Endothelial cell of hepatic sinusoid (primary cell): ENCODE measurements around the gene FNBP1.
"Not testable (repeated sequence)": the region's sequence is repeated elsewhere in the genome, so short reads cannot be mapped to it uniquely, and the experiment has no call there.

ENCODE experiments used
- in situ Hi-C: cut with HindIII; loops from 2 replicates; pipeline ENCODE4 v1.10.0; 2017; ENCODE audit warnings: low sequenced_read_pairs

Gene FNBP1

GRCh38 chr9:130023144-130023787, 19.7 kb downstream of the FNBP1 start:
- in situ Hi-C loops: no loop called here

DNA sequence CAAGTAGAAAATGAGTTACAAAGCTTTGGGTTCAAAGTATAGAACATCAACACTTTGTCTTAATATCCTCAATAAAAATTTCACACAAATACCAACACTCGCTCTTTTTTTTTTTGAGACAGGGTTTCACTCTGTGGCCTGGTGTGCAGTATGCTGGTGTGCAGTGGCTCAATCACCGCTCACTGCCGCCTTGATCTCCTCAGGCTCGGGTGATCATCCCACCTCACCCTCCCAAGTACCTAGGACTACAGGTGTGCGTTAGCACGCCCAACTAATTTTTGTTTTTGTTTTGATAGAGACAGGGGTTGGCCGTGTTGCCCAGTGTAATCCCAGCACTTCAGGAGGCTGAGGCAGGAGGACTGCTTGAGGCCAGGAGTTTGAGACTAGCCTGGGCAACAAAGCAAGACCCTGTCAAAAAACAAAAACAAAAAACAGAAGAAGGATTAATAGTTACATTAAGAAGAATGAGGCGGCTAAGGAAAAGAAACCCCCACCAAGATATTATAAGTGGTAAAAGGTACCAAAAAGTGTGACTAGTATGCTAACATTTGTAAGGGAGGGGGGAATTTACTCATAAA, 20.3 kb downstream of the FNBP1 start:
- in situ Hi-C loops: no loop called here

DNA sequence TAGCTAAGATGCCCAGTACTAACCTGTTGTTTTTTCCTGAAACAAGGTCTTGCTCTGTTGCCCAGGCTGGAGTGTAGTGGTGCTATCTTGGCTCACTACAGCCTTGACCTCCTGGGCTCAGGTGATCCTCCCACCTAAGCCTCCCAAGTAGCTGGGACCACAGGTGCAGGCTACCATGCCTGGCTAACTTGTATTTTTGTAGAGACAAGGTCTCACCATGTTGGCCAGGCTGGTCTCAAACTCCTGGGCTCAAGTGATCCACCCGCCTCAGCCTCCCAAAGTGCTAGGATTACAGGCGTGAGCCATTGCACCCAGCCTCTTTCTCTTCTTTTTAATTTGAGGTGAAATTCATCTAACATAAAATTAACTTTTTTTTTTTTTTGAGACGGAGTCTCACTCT, 21.1 kb downstream of the FNBP1 start:
- in situ Hi-C loops: not testable (repeated sequence)

DNA sequence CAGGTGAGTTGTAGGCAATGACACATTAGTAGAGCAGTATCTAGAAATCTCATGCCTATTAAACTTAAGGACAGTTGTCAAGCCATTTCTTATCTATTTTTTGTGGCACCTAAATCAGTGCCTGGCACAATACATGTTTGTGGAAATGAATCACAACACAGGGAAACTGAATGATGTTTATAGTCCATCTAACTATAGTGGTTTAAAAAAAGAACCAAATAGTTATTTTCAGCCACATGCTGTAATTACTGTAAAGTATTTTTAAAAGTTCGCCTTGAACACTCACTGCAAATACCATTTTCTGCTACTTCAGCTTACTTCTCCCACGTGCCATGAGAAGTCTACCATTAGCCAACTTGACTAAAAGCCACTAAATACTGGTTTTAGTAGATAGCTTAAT, 21.9 kb downstream of the FNBP1 start:
- in situ Hi-C loops: no loop called here

- in situ Hi-C loops: no loop called here
Measured at GRCh38 chr9:130020618-130021017, 22.4 kb downstream of the FNBP1 start.

DNA sequence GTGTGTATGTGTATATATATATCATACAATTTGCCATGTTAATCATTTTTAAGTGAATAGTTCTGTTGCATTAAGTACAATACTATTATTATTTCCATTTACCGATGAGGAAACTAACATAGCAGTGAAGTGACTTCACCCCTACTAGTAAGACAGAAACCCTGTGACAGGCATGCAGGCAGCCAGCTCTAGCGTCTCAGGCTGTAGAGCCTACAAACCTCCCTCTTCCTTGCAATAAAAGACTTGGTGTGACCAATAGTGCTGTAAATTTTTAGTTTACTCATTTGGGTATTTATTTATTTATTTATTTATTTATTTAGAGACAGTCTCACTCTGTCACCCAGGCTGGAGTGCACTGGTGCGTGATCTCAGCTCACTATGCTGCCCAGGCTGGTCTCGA, 24.7 kb downstream of the FNBP1 start:
- in situ Hi-C loops: no loop called here

DNA sequence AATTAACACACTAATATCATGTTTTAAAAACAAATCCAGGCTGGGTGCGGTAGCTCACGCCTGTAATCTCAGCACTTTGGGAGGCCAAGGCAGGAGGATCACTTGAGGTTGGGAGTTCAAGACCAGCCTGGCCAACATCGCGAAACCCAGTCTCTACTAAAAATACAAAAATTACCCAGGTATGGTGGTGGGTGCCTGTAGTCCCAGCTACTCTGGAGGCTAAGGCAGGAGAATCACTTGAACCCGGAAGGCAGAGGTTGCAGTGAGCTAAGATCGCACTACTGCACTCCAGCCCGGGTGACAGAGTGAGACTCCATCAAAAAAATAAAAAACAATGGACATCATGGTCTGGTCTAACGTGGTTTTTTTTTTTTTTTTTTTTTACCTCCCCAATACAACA, 25.5 kb downstream of the FNBP1 start:
- in situ Hi-C loops: not testable (repeated sequence)

DNA sequence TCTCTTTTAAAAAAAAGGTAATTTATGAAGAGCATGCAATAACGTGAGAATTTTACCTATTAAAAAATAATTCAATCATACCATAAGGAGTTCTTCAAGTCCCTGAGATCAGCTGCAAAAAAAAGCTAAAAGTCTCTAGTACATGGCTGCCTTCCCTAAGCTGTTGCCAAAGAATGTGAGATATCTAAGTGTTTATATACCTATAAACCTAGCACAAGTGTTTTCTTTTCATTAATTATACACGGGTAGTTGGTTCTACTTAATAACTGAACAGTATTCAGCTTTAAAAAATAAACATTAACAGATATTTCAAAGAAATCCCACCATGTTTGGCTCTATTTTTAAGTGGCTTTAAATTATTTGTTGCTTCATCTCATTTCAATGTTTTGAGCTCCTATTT, 25.9 kb downstream of the FNBP1 start:
- in situ Hi-C loops: no loop called here

DNA sequence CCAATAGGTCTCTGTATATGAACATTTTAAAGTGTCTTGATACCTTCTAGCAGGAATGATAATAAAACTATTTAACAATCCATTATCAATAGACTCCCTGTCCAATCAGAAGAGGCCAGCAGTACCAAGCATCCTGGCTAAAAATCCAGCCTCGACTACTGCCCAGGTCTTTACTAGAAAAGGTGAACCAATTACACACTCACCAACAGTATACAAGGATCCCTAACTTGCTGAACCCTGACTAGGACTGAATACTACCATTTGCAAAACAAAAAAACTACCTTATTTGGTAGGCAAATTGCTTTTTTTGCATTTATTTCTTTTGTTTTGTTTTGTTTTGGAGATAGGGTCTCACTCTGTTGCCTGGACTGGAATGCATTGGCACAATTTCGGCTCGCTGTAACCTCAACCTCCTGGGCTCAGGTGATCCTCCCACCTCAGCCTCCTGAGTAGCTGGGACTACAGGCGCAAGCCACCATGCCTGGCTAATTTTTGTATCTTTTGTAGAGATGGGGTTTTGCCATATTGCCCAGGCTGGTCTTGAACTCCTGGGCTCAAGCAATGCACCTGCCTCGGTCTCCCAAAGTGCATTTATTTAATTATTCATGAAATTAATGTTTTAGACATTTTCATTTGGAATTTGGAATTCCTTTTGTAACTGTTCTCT, 27.5 kb downstream of the FNBP1 start:
- in situ Hi-C loops: no loop called here

DNA sequence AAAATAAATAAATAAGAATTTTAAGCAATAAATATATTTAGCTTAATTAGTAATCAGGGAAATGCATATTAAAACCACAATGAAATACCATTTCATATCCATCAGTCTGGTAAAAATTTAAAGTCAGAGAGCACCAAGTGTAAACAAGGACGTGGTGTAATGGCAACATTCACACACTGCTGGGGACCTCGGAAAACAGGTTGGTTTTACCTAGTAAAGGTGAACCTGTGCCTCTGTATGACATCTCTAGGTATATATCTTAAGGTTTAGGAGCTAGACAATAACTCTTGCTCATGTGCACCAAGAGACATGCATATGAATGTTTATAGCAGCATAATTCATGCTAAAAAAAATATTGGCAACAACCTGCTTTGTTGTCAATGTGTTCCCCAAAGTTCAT, 29.7 kb downstream of the FNBP1 start:
- in situ Hi-C loops: no loop called here

GRCh38 chr9:130010151-130010988, 32.6 kb downstream of the FNBP1 start:
- in situ Hi-C loops: no loop called here

DNA sequence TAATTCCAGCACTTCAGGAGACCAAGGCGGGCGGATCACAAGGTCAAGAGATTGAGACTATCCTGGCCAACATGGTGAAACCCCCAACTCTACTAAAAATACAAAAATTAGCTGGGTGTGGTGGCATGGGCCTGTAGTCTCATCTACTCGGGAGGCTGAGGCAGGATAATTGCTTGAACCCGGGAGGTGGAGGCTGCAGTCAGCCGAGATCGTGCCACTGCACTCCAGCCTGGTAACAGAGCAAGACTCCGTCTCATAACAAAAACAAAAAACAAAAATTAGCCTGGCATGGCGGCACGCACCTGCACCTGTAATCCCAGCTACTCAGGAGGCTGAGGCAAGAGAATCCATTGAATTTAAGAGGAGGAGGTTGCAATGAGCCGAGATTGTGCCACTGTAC, 33.4 kb downstream of the FNBP1 start:
- in situ Hi-C loops: not testable (repeated sequence)

DNA sequence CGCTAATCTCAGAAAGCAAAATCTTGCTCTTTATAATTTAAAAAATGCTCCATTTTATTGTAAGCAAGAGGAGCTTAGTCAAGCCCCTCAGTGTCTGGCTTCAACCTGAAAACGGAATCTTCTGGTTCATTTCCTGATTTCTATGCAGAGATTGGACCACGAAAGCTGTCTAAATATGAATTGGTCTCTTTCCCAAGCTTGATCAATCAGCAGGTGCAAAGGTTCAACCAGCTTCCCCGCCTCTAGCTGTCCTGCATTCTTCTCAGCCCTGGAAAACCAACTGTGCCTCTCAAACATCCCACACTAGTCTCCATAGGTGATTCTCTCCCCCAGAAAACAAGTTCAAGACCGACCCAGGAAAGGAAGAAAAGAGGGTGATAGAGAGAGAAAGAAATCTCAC, 34.5 kb downstream of the FNBP1 start:
- in situ Hi-C loops: no loop called here

- in situ Hi-C loops: not testable (repeated sequence)
Measured at GRCh38 chr9:130006952-130007351, 36.0 kb downstream of the FNBP1 start.

DNA sequence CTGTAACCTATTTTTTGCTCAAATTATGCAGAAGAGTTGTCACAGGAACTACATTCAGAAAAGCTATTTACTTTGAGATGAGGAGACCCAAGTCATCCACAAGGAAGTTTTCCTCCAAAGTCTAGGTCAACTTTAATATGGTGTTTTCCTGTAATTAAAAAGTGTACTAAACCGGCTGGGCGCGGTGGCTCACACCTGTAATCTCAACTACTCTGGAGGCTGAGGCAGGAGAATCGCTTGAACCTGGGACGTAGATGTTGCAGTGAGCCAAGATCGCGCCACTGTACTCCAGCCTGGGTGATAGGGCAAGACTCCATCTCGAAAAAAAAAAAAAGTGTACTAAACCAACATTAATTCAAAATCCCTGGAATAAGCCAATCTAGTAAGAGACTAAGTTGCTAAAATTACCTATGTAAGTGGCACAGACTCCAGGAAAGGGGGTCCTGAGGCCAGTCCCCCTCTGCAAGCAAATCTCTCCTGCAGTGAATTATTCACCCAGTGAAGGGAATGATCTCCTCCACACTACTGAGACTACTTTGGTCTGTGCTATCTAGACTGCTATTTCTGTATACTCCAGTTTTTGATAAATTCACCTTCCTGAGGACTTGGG, 38.9 kb downstream of the FNBP1 start:
- in situ Hi-C loops: no loop called here

DNA sequence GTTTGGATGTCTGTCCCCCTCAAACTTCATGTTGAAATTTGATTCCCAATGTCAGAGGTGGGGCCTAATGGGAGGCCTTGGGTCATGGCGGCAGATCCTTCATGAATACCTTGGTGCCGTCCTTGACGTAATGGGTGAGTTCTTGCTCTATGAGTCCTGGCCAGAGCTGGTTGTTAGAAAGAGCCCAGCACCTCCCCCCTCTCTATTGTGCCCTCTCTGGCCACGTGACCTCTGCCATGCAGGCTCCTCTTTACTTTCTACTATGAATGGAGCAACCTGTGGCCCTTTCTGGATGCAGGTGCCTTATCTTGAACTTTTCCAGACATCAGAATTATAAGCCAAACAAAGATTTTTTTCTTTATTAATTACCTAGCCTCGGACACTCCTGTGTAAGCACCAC, 40.7 kb downstream of the FNBP1 start:
- in situ Hi-C loops: no loop called here

DNA sequence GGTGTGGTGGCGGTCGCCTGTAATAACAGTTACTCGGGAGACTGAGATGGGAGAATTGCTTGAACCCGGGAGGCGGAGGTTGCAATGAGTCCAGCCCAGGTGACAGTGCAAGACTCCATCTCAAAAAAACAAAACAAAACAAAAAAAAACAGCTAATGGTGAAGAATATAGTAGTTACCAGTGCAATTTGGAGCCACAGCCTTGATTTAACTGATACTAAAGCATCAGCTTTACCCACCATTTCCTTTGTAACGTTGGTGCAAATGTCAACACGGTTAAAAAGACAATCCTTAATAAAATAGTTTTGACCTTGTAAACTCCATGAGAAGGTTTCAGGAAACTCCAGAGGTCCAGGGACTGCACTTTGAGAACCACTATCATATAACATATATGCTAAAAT, 41.8 kb downstream of the FNBP1 start:
- in situ Hi-C loops: no loop called here

DNA sequence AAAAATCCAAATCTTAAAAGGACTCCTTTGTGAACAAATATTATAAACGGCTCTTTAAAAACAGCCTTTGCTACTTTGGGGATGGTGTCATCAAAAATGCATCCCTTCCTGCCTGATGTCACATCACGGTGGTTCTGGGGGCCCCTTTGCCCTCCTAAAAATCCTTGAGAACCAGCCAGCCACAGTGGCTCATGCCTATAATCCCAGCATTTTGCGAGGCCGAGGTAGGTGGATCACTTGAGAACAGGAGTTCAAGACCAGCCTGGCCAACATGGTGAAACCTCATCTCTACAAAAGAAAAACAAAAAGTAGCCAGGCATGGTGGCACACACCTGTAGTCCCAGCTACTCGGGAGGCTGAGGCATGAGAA, 43.9 kb downstream of the FNBP1 start:
- in situ Hi-C loops: no loop called here

DNA sequence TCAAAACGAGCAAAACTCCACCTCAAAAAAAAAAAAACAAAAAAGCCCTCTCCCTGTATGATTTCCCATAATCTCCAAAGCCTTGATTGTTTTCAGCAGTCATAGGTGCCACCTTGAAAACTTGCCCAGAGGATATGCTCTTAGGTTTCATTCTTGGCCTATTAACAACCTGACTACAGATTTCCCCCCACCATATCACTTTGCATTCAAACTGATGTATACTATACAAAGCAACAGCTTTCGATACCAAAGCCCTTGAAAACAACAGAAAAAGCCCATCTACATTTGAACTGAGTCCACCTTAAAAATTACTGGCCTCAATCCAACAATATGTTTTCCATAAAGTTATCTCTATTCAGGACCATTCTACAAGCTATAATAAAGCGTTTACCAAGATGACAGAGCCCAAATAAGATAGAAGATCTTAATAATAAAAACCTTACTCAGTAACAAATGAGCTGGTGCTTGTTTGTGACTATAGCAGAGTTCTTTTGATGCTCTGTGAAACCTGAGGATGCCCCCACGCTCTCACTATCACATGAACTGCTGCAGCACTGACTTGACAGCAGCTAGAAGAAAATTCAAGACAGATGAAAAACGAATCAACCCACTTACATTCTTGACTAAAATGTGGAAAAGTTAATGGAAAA, 44.4 kb downstream of the FNBP1 start:
- in situ Hi-C loops: no loop called here

DNA sequence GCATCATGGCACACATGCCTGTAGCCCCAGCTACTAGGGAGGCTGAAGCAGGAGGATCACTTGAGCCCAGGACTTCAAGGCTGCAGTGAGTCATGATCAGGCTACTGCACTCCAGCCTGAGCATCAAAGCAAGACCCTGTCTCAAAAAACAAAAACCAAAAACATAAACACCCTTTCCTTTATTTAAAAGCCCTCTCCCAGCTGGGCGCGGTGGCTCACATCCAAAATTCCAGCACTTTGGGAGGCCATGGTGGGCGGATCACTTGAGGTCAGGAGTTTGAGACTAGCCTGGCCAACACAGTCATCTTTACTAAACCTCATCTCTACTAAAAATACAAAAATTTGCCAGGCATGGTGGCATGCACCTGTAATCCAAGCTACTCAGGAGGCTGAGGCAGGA, 45.3 kb downstream of the FNBP1 start:
- in situ Hi-C loops: not testable (repeated sequence)
